Kidney glomerular epithelial cell (primary cell): ENCODE measurements around the gene PLCD3.

Source experiments
- DNase-seq: peaks from one replicate; lab custom pipeline; 2025; lab: John Stamatoyannopoulos, UW

PLCD3 gene

GRCh38 chr17:45149669-45150664, 17.7 kb upstream of the PLCD3 start:
- no peak for DNase-seq

- peak; percentile 38 for DNase-seq
These were observed 16.8 kb upstream of the PLCD3 start for GRCh38 chr17:45149037-45149668.

DNA sequence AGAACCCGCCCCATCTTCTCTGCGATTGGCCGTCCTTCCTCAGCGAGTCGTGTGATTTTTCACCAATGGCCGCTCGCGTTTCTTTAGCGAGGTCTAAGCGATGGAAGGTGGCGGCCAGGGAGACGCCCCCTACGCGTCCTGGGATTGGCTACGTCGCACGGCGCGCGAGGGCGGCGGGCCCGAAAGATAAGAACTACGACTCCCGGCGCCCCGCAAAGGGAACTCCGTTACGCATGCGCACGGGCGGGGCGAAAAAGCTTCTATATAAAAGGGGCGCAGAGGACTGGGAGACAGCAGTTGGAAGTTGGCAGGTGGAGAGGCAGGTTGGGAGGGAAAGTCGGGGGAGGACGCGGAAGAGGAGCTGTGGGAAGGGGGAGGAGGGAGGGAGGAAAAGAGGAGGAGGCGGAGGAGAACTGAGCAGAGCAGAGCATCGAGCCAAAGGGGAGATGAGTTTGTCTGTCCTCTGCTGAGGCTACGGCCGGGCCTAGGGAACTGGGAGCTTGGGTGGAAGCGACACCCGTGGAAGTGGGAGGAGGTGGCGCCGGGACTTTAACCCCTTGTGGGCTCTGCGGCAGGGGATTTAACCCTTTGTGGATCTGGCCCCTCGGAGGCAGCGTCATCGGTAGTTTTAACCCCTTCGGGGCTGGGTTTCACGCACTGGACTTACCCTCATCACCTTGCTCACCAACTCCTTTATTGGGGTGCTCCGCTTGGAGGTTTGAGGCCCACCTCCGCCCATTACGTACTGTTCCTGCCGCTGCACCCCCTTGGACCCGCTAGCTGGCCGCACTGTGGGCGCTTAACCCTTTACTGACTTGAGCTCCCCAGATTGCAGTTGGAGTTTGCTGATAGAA, 16.1 kb upstream of the PLCD3 start, which contains the start of gene HEXIM1:
HEXIM1 (plus strand) TSS at position 293 of the 854 bp plus-strand sequence. CDS start 716 bp downstream, outside the sequence.
- DNase-seq, result peak; percentile 98

DNA sequence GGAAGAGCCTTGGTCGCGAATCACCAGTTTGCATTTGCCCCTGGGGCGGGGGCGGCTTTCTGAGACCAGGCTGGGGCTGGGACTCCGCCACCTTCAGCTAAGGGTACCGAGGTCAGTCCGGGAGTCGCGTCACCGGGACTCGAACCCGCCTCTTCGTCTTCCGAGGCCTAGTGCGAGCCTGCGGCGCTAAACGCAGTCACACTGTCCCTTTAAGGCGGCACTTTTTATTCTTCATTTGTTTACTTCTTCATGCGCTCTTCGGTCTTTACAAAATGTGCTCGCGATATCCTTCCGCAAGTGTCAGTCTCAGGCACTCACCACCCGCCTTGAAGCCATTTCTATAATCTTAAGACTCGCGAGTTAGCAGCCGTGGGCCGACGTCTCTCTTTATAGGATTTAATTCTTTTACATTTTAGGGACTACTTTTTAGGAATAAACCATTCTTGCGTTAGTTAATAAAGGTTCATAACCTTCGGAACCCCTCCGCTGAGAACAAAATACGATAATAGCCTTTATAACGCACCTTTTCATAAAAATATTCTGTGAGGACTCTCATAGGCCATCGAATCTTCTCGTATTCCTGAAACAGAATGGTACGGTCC, 15.4 kb upstream of the PLCD3 start:
- peak; percentile 89 for DNase-seq

GRCh38 chr17:45146890-45147580, 14.7 kb upstream of the PLCD3 start:
- peak; percentile 54 for DNase-seq

DNA sequence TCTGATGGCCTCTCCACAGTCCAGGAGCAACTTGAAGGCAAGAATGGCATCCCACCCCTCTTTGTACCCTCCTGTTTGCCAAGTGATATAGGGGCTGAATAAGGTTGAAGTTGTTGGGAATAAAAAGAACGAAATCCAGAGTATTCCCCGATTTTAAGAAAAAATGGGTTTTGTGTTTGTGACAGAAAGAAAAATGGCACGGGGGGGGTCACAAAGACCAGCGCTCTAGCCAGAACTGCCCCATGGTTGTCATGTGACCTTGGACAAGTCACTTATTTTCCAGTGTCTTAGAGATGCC, 14.2 kb upstream of the PLCD3 start:
- DNase-seq, result no peak

- no peak for DNase-seq
These were observed 13.9 kb upstream of the PLCD3 start for GRCh38 chr17:45146166-45146565.

DNA sequence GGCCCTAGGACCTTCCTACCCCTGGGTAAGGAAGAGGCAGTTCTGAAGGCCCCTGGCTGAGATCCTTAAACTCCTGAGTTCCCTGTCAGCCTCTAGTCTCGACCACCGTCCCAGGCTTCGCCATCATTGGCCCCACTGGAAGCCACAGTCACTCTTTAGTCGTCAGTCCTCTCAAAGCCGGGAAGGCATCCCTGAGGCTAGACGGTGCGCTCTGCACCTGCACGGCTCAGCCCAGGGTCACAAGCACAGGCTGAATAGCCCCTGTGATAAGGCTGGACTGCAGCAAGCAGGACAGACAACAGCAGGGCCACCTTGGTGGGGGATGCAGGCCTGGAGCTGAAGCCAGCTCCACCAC, 12.7 kb upstream of the PLCD3 start:
- no peak for DNase-seq

DNA sequence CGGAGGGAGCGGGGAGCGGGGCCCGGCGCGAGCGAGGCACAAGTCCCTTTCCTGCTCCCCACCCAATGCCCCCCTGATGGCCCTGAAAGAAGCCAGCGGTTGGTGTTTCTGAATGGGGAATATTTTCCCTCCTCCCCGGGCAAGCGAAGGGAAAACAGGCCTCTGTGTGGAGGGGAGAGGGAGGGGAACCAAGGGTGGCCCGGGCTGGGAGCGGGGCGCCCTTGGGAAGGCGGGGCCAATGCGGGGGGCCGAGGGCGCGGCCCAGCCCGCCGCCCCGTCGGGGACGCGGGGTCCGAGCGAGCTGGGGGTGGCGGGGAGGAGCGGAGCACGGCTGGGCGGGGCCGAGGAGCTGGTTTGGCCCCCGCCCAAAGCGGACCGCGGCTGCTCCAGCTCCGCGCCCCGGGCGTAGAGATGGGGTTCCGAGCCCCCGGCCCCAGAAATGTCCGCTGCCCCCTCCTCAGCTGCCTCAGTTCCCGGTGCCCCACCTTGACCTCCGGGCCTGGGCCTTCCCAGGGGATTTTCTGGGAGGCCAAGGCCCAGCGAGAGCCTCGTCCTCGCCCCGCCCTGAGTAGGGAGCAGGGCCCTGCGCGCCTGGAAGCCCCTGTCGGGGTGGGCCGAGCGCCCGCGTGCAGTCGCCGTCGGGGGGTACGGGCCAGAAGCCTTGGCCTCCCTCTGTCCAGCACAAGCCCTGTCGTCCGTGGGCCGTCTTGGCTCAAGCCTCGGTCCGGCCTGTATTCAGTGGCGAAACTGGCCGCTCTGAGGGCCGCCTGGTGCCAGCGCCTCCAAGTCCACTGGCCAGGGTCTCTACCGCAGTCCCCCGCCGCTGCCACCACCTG, 12.1 kb upstream of the PLCD3 start:
- no peak for DNase-seq

- no peak for DNase-seq
These were observed 11.5 kb upstream of the PLCD3 start for GRCh38 chr17:45143767-45144198.

GRCh38 chr17:45143094-45143670, 10.9 kb upstream of the PLCD3 start:
- no peak for DNase-seq

GRCh38 chr17:45139533-45139920, 7.2 kb upstream of the PLCD3 start:
- DNase-seq, result no peak

GRCh38 chr17:45138911-45139532, 6.7 kb upstream of the PLCD3 start:
- no peak for DNase-seq

DNA sequence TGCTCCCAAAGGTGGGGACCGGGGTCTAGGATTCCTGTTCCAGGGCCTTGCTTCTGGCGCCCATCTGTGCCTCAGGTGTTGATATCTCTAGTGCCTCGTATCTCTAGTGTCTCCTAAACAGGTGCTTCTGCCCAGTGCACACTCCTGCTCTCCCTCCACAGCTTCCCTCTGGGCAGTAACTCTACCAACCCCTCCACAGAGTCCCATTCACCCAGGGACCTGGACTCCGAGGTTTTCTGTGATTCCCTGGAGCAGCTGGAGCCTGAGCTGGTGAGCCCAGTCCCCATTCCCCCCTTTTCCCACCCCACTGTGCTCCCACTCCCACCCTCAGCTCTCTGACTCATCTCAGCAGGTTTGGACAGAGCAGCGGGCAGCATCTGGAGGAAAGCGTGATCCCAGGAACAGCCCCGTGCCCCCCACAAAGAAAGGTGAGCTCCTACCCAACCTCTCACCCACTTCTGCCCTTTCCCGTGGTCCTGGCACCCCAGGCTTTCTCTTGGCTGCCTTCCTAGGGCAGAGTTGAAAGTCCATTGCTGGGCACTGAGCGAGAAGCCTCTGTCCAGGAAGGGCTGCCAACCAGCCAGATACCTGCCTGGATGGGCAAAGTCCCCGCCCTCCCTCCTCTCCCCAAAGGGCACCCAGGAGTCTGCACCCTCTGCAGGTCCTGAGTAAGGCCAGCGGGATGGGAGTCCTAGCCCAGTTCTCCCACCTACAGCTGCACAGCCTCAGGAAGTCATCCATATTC, 5.4 kb upstream of the PLCD3 start:
- no peak for DNase-seq

- DNase-seq, result no peak
These were observed 4.7 kb upstream of the PLCD3 start for GRCh38 chr17:45136846-45137560.

DNA sequence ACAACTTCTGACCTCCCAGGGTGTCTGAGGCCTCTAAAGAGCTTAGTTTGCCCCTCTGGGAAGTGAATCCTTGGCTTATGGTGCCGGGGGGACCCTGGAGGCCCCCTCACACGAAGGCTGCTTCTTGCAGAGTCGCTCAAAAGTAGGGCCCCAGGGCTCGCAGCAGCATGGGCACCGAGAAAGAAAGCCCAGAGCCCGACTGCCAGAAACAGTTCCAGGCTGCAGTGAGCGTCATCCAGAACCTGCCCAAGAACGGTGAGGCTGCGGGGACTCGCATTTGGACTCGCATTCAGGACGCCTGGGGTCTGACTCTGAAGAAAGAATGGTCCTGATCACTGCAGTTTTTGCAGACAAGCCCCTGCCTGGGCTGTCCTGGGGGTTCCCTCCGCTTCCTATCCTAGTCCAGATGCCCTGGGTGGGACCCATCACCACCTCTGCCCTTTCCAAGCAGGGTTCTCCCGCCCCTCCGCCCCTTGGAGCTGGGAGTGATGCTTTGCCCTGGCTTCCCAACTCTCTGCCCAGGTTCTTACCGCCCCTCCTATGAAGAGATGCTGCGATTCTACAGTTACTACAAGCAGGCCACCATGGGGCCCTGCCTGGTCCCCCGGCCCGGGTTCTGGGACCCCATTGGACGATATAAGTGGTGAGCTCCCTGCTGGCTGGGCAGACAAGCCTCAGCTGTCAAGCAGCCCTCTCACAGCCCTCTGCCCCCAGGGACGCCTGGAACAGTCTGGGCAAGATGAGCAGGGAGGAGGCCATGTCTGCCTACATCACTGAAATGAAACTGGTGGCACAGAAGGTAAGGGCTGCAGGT, 3.9 kb upstream of the PLCD3 start:
- no peak for DNase-seq

- DNase-seq, result peak; percentile 96
These were observed 3.1 kb upstream of the PLCD3 start, which contains the start of gene ACBD4 for GRCh38 chr17:45135192-45135977. Gene ACBD4, plus strand, starts transcription at chr17:45135687. Its CDS starts 458 bp downstream, at chr17:45136145.
